22Rv1 (cell line): ENCODE data around the gene CD200R1L.

Experiments used
- CTCF ChIP-seq: fragments of 450-650 bp; IDR thresholded peaks from 2 replicates; pipeline ENCODE4 v1.5.1; 2017; ENCODE audit warnings: mild to moderate bottlenecking
- ZFX ChIP-seq: fragments of 450-650 bp; IDR thresholded peaks from 2 replicates; pipeline ENCODE4 v1.6.1; 2017; ENCODE audit warnings: antibody characterized with exemption, borderline replicate concordance

- TF ChIP-seq CTCF (no peak), ZFX (no peak)
Measured at GRCh38 chr3:112871735-112872134, 25.1 kb upstream of the CD200R1L start.
